HG03571 (cell line): ENCODE data around the gene IL3.
A peak's percentile ranks its signal among the peaks of the same experiment; 100 is the strongest.

Source experiments
- ATAC-seq: cut with Tn5 transposase; IDR thresholded peaks from one replicate; pipeline ENCODE4 v1.9.1; 2021; ENCODE audit not compliant: unreplicated experiment

IL3 gene

GRCh38 chr5:132060501-132061161 lies at the start of gene IL3:
TSS of gene IL3 (plus strand) at chr5:132060655. CDS start at chr5:132060707, 52 bp downstream.
- no peak for ATAC-seq

GRCh38 chr5:132010989-132011621 lies 49.4 kb upstream of the IL3 start:
- no peak for ATAC-seq

GRCh38 chr5:132011622-132012343 lies 48.7 kb upstream of the IL3 start, which contains the start of gene ACSL6:
TSS of gene ACSL6 (minus strand) at chr5:132011658. CDS start at chr5:132011553, 105 bp downstream.
- no peak for ATAC-seq

- no peak for ATAC-seq
Measured at GRCh38 chr5:132012371-132013005, 48.0 kb upstream of the IL3 start.

GRCh38 chr5:132013006-132013689 lies 47.3 kb upstream of the IL3 start:
- no peak for ATAC-seq

GRCh38 chr5:132013711-132014110 lies 46.7 kb upstream of the IL3 start:
- no peak for ATAC-seq

GRCh38 chr5:132016721-132017250 lies 43.7 kb upstream of the IL3 start:
- ATAC-seq: no peak

GRCh38 chr5:132017316-132017715 lies 43.1 kb upstream of the IL3 start:
- no peak for ATAC-seq

GRCh38 chr5:132017738-132018625 lies 42.5 kb upstream of the IL3 start:
- no peak for ATAC-seq

GRCh38 chr5:132019337-132019736 lies 41.1 kb upstream of the IL3 start:
- ATAC-seq: no peak

GRCh38 chr5:132019857-132020555 lies 40.4 kb upstream of the IL3 start:
- ATAC-seq: peak; percentile 95

GRCh38 chr5:132020568-132021339 lies 39.7 kb upstream of the IL3 start:
- ATAC-seq: peak; percentile 14

GRCh38 chr5:132021654-132022053 lies 38.8 kb upstream of the IL3 start:
- ATAC-seq: no peak

- no peak for ATAC-seq
Measured at GRCh38 chr5:132022737-132023136, 37.7 kb upstream of the IL3 start.

- ATAC-seq: no peak
Measured at GRCh38 chr5:132023258-132024116, 37.0 kb upstream of the IL3 start.

- ATAC-seq: no peak
Measured at GRCh38 chr5:132024117-132024435, 36.4 kb upstream of the IL3 start.

- ATAC-seq: no peak
Measured at GRCh38 chr5:132024789-132025402, 35.6 kb upstream of the IL3 start.
